KMS-11 (cell line): ENCODE measurements around the gene LINS1.

ENCODE experiments used
- H2AFZ ChIP-seq: fragments of 200-600 bp; sonication (generic); 2 replicates; pipeline ENCODE4 v1.6.1; 2016; ENCODE audit warnings: antibody characterized with exemption, mixed run types, low read depth
- H3K27ac ChIP-seq: fragments of 200-600 bp; sonication (generic); 2 replicates; pipeline ENCODE4 v1.6.1; 2016; ENCODE audit warnings: mild to moderate bottlenecking, mixed run types
- H3K27me3 ChIP-seq: fragments of 200-600 bp; sonication (generic); 2 replicates; pipeline ENCODE4 v1.6.1; 2017; ENCODE audit warnings: mild to moderate bottlenecking, low read depth, mixed run types, moderate library complexity; ENCODE audit not compliant: insufficient read depth
- H3K36me3 ChIP-seq: fragments of 200-600 bp; sonication (generic); 2 replicates; pipeline ENCODE4 v1.6.1; 2017; ENCODE audit warnings: mild to moderate bottlenecking, mixed run types; ENCODE audit not compliant: insufficient read depth
- H3K4me1 ChIP-seq: fragments of 200-600 bp; sonication (generic); 2 replicates; pipeline ENCODE4 v1.6.1; 2016; ENCODE audit warnings: mild to moderate bottlenecking, low read depth, mixed run types; ENCODE audit not compliant: poor library complexity, severe bottlenecking
- H3K4me2 ChIP-seq: fragments of 200-600 bp; sonication (generic); 2 replicates; pipeline ENCODE4 v1.7.0; 2016; ENCODE audit warnings: mild to moderate bottlenecking, mixed run types
- H3K4me3 ChIP-seq: fragments of 200-600 bp; sonication (generic); IDR thresholded peaks from 2 replicates; pipeline ENCODE4 v1.6.1; 2017; ENCODE audit warnings: low read depth, low read length, mixed read lengths; ENCODE audit not compliant: insufficient read depth
- H3K79me2 ChIP-seq: fragments of 200-600 bp; sonication (generic); 2 replicates; pipeline ENCODE4 v1.6.1; 2016; ENCODE audit warnings: low read depth, mixed run types; ENCODE audit not compliant: insufficient read depth
- H3K9ac ChIP-seq: fragments of 200-600 bp; sonication (generic); 2 replicates; pipeline ENCODE4 v1.6.1; 2016; ENCODE audit warnings: mild to moderate bottlenecking, mixed run types
- H4K20me1 ChIP-seq: fragments of 200-600 bp; sonication (generic); 2 replicates; pipeline ENCODE4 v1.6.1; 2016; ENCODE audit warnings: mild to moderate bottlenecking, mixed run types; ENCODE audit not compliant: insufficient read depth
- CTCF ChIP-seq: fragments of 200-600 bp; sonication (generic); conservative IDR thresholded peaks from 2 replicates; pipeline ENCODE4 v1.6.1; 2017; ENCODE audit warnings: low read depth, mild to moderate bottlenecking, antibody characterized with exemption, low read length, moderate library complexity, mixed read lengths

Gene LINS1

GRCh38 chr15:100597862-100598261 lies 4.1 kb downstream of the LINS1 start:
- Histone ChIP-seq H3K4me1 (peaks cover 11% of the 10 kb centered on the region), H4K20me1 (no peaks in the 10 kb centered on the region), H3K27ac (no peak overlapping the region), H2AFZ (no peak overlapping the region), H3K27me3 (no peaks in the 10 kb centered on the region), H3K36me3 (no peaks in the 10 kb centered on the region), H3K4me3 (no peak overlapping the region), H3K9ac (no peak overlapping the region), H3K79me2 (peaks cover 44% of the 10 kb centered on the region), H3K4me2 (no peak overlapping the region)
- TF ChIP-seq CTCF = no peak

DNA sequence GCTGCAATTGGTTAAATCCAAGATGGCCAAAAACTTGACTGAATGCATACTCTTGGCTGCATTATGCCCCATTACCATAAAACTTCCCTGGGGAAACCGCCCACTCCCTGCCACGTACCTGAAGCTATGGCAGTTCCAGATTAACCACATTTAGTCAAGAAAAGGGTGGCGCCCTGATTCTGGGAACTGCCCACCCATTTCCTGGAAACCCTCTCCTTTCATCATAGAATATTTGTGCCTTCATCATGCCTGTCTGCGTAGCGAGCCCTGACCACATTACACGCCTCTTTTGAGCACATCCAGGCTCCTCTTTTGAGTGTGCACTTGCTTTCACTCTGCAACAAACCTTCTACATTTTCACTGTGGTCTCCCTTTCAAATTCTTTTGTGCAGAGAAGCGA lies 5.2 kb downstream of the LINS1 start:
- H3K79me2 ChIP-seq = peaks cover 46% of the 10 kb centered on the region
- H2AFZ ChIP-seq = no peak overlapping the region

DNA sequence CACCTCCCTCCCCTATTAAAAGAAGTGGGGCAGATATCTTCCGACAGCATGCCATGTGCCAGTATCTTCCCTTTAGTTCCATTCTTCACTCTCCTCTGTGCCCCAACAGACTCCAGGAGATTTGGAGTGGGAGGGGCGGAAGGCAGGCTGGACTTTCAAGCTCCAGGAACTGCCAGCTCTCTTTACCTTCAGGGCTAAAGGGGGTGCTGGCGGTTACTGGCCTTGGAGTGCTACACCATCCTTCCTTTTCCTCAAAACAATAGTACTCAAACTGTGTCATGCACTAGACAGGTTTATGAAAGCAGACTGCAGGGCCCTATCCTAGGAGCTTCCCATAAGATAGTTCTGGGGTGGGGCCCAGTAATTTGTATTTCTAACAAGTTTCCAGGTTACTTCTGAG lies 6.0 kb downstream of the LINS1 start:
- no peaks in the 10 kb centered on the region for H4K20me1 ChIP-seq
- peaks cover 10% of the 10 kb centered on the region for H3K4me1 ChIP-seq
- no peaks in the 10 kb centered on the region for H3K27me3 ChIP-seq
- peaks cover 43% of the 10 kb centered on the region for H3K79me2 ChIP-seq
- H3K4me3 ChIP-seq = no peak overlapping the region
- no peaks in the 10 kb centered on the region for H3K36me3 ChIP-seq
- H3K27ac ChIP-seq = no peak overlapping the region
- no peak overlapping the region for H3K4me2 ChIP-seq
- H3K9ac ChIP-seq = no peak overlapping the region
- TF ChIP-seq CTCF = no peak
- no peak overlapping the region for H2AFZ ChIP-seq

More for the DNA sequence above, 5.2 kb downstream of the LINS1 start:
- Histone ChIP-seq H3K27me3 (no peaks in the 10 kb centered on the region), H3K4me3 (no peak overlapping the region), H3K4me1 (peaks cover 11% of the 10 kb centered on the region), H4K20me1 (no peaks in the 10 kb centered on the region), H3K9ac (no peak overlapping the region), H3K4me2 (no peak overlapping the region), H3K27ac (no peak overlapping the region), H3K36me3 (no peaks in the 10 kb centered on the region)
- no peak for TF ChIP-seq CTCF

DNA sequence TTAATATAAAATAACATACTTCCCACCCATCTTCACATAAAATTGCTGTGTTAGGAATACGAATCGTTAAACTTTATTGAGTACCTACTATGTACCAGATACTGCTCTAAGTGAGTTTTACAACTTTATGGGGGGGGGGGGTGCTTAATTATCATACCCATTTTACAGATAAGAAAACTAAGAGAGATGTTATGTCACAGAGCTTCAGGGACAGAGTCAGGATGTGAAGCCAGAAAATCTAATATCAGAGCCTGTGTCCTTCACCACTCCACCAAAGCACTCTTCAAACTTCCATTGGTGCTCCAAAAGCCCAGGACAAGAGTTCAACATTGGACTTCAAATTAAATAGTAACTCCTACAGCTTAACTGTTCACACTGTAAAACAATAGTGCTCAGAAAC lies 8.6 kb downstream of the LINS1 start:
- Histone ChIP-seq H3K36me3 (no peaks in the 10 kb centered on the region), H3K79me2 (peaks cover 24% of the 10 kb centered on the region), H3K4me3 (no peak overlapping the region), H3K27me3 (no peaks in the 10 kb centered on the region), H3K9ac (no peak overlapping the region), H3K4me2 (no peak overlapping the region), H4K20me1 (no peaks in the 10 kb centered on the region), H3K4me1 (peaks cover 3% of the 10 kb centered on the region), H2AFZ (no peak overlapping the region), H3K27ac (no peak overlapping the region)
- no peak for TF ChIP-seq CTCF

DNA sequence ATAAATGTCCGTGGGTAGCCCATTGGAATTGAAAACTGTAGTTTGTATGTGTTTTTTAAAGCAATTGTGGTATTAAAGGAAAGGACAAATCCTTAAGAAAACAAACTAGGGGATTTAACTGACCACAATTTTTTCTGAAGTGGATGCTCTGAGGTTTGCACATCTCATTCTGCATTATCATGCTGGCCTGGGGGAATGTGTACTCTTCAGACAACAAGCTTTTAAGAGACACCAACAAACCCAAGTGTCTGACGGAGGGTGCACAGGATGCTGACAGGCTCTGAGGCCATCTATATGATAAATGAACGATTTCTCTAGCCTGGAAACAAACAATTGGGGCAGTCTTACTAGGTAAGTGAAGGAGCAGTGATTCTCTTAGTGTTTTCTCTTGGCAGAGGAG lies 9.1 kb downstream of the LINS1 start:
- no peak for TF ChIP-seq CTCF
- no peak overlapping the region for H3K4me2 ChIP-seq
- H4K20me1 ChIP-seq = no peaks in the 10 kb centered on the region
- H3K9ac ChIP-seq = no peak overlapping the region
- H3K79me2 ChIP-seq = peaks cover 24% of the 10 kb centered on the region
- no peaks in the 10 kb centered on the region for H3K27me3 ChIP-seq
- H2AFZ ChIP-seq = no peak overlapping the region
- peaks cover 3% of the 10 kb centered on the region for H3K4me1 ChIP-seq
- H3K27ac ChIP-seq = no peak overlapping the region
- H3K36me3 ChIP-seq = no peaks in the 10 kb centered on the region
- H3K4me3 ChIP-seq = no peak overlapping the region
